A549 (cell line): ENCODE measurements around the gene INVS. TPM values are rescaled to one million over a fixed set of nuclear protein-coding genes. Genes with fewer than 3 reads are reported as not detected.

Experiments
- ATAC-seq, 2 experiments: fragments of 200-7000 bp in 1 of 2; fragments of >200 bp in 1 of 2; cut with Nextera tagmentation in 1 of 2; cut with Tn5 transposase in 1 of 2; 3 replicates each; pipeline versions ENCODE4 v1.8.0 to v1.9.1; 2018 to 2020; ENCODE audit warnings: mild to moderate bottlenecking in 1 of 2, moderate library complexity in 1 of 2
- CTCF ChIA-PET: fragments of 300-600 bp; sonication (Branson Sonifier 250); formaldehyde crosslinking; extraction: SDS; loops from one replicate; lab custom pipeline; 2021; ENCODE audit warnings: antibody characterized with exemption, inconsistent platforms; lab: Yijun Ruan, JAX
- POLR2A ChIA-PET: fragments of 350-600 bp; formaldehyde crosslinking; extraction: SDS; loops from one replicate; lab custom pipeline; 2021; ENCODE audit warnings: antibody characterized with exemption, inconsistent platforms; lab: Yijun Ruan, JAX
- DNase-seq, 2 experiments: peaks; one replicate each; pipeline versions ENCODE4 v3.0.0 to v3.0.0-alpha.2; 2011 to 2016; ENCODE audit warnings: low read depth in 1 of 2, low spot score in 1 of 2
- FAIRE-seq: peaks from 2 replicates; lab custom pipeline; 2011; peaks lifted over from hg19 to GRCh38; lab: Jason Lieb, UNC
- H3K27ac ChIP-seq, 2 experiments: fragments of >200 bp; sonication (Bioruptor Twin); formaldehyde crosslinking; 3 replicates each; pipeline ENCODE4 v1.5.1; 2016 to 2017
- H3K4me1 ChIP-seq: fragments of >200 bp; sonication (Bioruptor Twin); formaldehyde crosslinking; 3 replicates; pipeline ENCODE4 v1.6.1; 2016
- H3K4me2 ChIP-seq: fragments of >200 bp; sonication (Bioruptor Twin); formaldehyde crosslinking; 3 replicates; pipeline ENCODE4 v1.6.1; 2016
- H3K4me3 ChIP-seq: fragments of >200 bp; sonication (Bioruptor Twin); formaldehyde crosslinking; 3 replicates; pipeline ENCODE4 v1.5.1; 2016
- H3K9me3 ChIP-seq: fragments of >200 bp; sonication (Bioruptor Twin); formaldehyde crosslinking; 3 replicates; pipeline ENCODE4 v1.6.1; 2016
- CBX2 ChIP-seq: fragments of 200-600 bp; sonication (generic); IDR thresholded peaks from 2 replicates; pipeline ENCODE4 v1.6.1; 2016; ENCODE audit warnings: low read depth, mild to moderate bottlenecking, borderline replicate concordance
- CBX8 ChIP-seq: fragments of 200-600 bp; sonication (generic); IDR thresholded peaks from 2 replicates; pipeline ENCODE4 v1.6.1; 2016
- CEBPB ChIP-seq, 2 experiments: fragments of >200 bp in 1 of 2; sonication (Bioruptor Twin) in 1 of 2; formaldehyde crosslinking in 1 of 2; IDR thresholded peaks; 2 replicates each; pipeline ENCODE4 v1.6.1; 2012 to 2016
- CHD4 ChIP-seq: fragments of 200-600 bp; sonication (generic); IDR thresholded peaks from 2 replicates; pipeline ENCODE4 v1.6.1; 2016; ENCODE audit warnings: antibody characterized with exemption, mild to moderate bottlenecking, borderline replicate concordance
- EHF ChIP-seq: fragments of 250-450 bp; sonication (Bioruptor Pico); IDR thresholded peaks from 2 replicates; pipeline ENCODE4 v1.5.0; 2020; ENCODE audit warnings: mild to moderate bottlenecking
- FOSB ChIP-seq: fragments of 250-450 bp; sonication (Bioruptor Pico); IDR thresholded peaks from 2 replicates; pipeline ENCODE4 v1.5.0; 2020; ENCODE audit warnings: mild to moderate bottlenecking, moderate library complexity
- JUN ChIP-seq, 2 experiments: fragments of >200 bp; sonication (Bioruptor Twin); formaldehyde crosslinking; IDR thresholded peaks; 2 replicates in 1 of 2; 3 replicates in 1 of 2; pipeline ENCODE4 v1.6.1; 2016 to 2017
- KDM1A ChIP-seq: fragments of 200-600 bp; sonication (generic); IDR thresholded peaks from 2 replicates; pipeline ENCODE4 v1.6.1; 2016; ENCODE audit warnings: low read depth, mild to moderate bottlenecking
- KDM5A ChIP-seq: fragments of 200-600 bp; sonication (generic); IDR thresholded peaks from 2 replicates; pipeline ENCODE4 v1.6.1; 2016; ENCODE audit warnings: antibody characterized with exemption, mild to moderate bottlenecking
- MAFK ChIP-seq: fragments of 450-650 bp; IDR thresholded peaks from 2 replicates; pipeline ENCODE4 v1.6.1; 2014; ENCODE audit not compliant: partially characterized antibody
- POLR2AphosphoS2 ChIP-seq: conservative IDR thresholded peaks from 2 replicates; pipeline ENCODE4 v1.6.1; 2012; ENCODE audit warnings: low read length, improper control_type of control experiment, inconsistent platforms
- RARB ChIP-seq: fragments of 250-450 bp; sonication (Bioruptor Pico); IDR thresholded peaks from 2 replicates; pipeline ENCODE4 v1.8.0; 2021; ENCODE audit warnings: mild to moderate bottlenecking, moderate library complexity
- RFX5 ChIP-seq: fragments of 450-650 bp; IDR thresholded peaks from 2 replicates; pipeline ENCODE4 v1.7.1; 2014; ENCODE audit warnings: antibody characterized with exemption, mild to moderate bottlenecking, moderate library complexity
- SREBF2 ChIP-seq: fragments of 450-650 bp; IDR thresholded peaks from 2 replicates; pipeline ENCODE4 v1.6.1; 2014; ENCODE audit warnings: mild to moderate bottlenecking, moderate library complexity
- ZSCAN20 ChIP-seq: fragments of 250-450 bp; sonication (Bioruptor Pico); IDR thresholded peaks from 2 replicates; pipeline ENCODE4 v1.8.0; 2022; ENCODE audit warnings: mild to moderate bottlenecking, moderate library complexity
- WGBS: methylation state at CpG from one replicate; pipeline ENCODE4 v1.1.6; 2017; ENCODE audit errors: missing lambda C conversion rate; 5-methylcytosine and 5-hydroxymethylcytosine counted together
- polyA plus RNA-seq, 4 experiments: library from polyadenylated mRNA; depleted of rRNA in 3 of 4; stranded (reverse); fragments of >200 nt; fragmentation: RNase III in 1 of 4; extraction: RNeasy Plus Mini Kit Qiagen cat#74134 plus additional on column Dnase treatment in 1 of 4; gene quantifications; 2 replicates in 3 of 4; 3 replicates in 1 of 4; pipeline ENCODE4 v1.2.3, GENCODE V29; 2011 to 2017
- TF ChIP-seq, protein P1 (sequence below): fragments of 250-450 bp; sonication (Bioruptor Pico); IDR thresholded peaks from 2 replicates; pipeline ENCODE4 v1.5.0; 2021; ENCODE audit warnings: mild to moderate bottlenecking, moderate library complexity, borderline replicate concordance
- TF ChIP-seq, protein P2 (sequence below): fragments of 150-350 bp; IDR thresholded peaks from 2 replicates; pipeline ENCODE4 v1.6.1; 2014; ENCODE audit warnings: low read depth, mild to moderate bottlenecking, low read length
- TF ChIP-seq, protein P3 (sequence below): fragments of >200 bp; sonication (Bioruptor Twin); formaldehyde crosslinking; IDR thresholded peaks from 2 replicates; pipeline ENCODE4 v1.6.1; 2016
- TF ChIP-seq, protein P4 (sequence below): fragments of >200 bp; sonication (Bioruptor Twin); formaldehyde crosslinking; IDR thresholded peaks from 3 replicates; pipeline ENCODE4 v1.6.1; 2016

Gene INVS
- polyA plus RNA-seq, 2 of the 4 experiments (the other 2 are of a cell fraction): 11.9 to 30.6 TPM

DNA sequence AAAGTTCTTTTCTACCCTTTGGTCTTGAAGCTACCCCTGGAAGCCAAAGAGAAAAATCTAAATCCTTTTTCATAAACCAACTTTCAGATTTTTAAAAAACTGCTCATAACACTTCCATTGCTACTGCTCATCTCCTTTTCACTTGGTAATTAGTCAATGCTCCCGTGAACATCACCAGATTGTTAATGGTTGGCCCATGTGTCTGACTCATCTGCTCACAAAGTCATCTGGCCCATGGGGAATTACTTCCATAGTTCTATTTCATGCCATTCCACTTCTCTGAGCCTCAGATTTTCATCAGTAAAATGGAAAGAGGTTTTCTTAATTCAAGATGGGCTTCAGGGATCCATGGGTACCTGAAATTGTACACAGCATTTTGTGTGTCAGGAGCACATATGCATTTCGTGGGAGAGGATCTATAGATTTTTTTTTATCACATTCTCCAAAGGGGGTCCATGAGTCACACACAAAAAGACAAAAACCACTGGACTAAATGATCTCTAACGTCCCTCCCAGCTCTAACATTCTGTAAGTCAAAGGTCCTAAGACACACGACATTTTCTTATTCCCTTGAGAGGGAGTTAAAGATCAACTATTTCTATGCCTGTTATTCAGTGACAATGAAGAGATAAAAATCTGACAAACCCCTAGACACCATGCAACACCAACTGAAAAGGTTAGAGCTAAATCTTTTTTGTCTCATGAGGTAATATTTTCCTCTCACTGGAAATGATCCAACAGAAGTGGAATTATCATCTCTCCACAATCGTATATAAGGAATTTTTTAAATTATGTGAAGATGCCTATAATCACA, 178.3 kb downstream of the INVS start (continued):
- TF ChIP-seq, protein P1, sequence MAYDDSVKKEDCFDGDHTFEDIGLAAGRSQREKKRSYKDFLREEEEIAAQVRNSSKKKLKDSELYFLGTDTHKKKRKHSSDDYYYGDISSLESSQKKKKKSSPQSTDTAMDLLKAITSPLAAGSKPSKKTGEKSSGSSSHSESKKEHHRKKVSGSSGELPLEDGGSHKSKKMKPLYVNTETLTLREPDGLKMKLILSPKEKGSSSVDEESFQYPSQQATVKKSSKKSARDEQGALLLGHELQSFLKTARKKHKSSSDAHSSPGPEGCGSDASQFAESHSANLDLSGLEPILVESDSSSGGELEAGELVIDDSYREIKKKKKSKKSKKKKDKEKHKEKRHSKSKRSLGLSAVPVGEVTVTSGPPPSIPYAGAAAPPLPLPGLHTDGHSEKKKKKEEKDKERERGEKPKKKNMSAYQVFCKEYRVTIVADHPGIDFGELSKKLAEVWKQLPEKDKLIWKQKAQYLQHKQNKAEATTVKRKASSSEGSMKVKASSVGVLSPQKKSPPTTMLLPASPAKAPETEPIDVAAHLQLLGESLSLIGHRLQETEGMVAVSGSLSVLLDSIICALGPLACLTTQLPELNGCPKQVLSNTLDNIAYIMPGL (CRISPR knock-in tag): no peak
- TF ChIP-seq, protein P2, sequence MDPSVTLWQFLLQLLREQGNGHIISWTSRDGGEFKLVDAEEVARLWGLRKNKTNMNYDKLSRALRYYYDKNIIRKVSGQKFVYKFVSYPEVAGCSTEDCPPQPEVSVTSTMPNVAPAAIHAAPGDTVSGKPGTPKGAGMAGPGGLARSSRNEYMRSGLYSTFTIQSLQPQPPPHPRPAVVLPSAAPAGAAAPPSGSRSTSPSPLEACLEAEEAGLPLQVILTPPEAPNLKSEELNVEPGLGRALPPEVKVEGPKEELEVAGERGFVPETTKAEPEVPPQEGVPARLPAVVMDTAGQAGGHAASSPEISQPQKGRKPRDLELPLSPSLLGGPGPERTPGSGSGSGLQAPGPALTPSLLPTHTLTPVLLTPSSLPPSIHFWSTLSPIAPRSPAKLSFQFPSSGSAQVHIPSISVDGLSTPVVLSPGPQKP: no peak

DNA sequence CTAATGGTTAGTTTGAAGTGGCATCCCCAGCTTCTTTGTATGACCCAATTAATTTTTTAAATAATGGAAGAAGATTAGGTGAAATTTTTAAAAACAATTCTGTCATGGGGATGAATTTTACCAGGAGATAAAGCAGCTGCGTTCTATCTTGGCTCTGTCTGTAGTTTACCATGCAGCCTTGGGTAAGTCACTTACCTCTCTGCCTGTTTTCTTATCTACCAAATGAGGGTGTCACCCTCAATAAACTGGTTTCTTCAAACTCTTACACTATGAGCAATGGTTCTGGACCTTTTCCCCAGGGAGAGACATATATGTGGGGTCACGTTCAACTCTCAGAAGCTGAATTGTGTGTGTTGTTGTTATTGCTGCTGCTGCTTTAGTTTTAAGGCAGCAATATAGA, 182.0 kb downstream of the INVS start:
- Histone ChIP-seq H3K4me1 (peaks cover 8% of the 10 kb centered on the region; the same call in 2 of the 3 replicates), H3K4me3 (no peak overlapping the region), H3K9me3 (peaks cover 19% of the 10 kb centered on the region), H3K27ac (no peak overlapping the region), H3K4me2 (no peak overlapping the region)
- ChIA-PET CTCF (interaction anchor here (1.1 to 1.3 kb wide), 2 partner anchors 126 to 1096 kb away, joined by 3 read pairs; no protein-coding TSS in a partner anchor), POLR2A (no interaction called here)
- 90% methylated on average over 2 of the region's 2 CpGs for WGBS
- ATAC-seq (no peak), DNase-seq (no peak), FAIRE-seq (no peak)
- no peak for TF ChIP-seq CBX8
- TF ChIP-seq CEBPB (IDR thresholded peaks at IDR 0.05): no peak
- no peak for TF ChIP-seq MAFK
- no peak for TF ChIP-seq CHD4
- no peak for TF ChIP-seq POLR2AphosphoS2
- TF ChIP-seq KDM5A: no peak
- no peak for TF ChIP-seq ZSCAN20 (CRISPR knock-in tag)
- no peak for TF ChIP-seq KDM1A
- TF ChIP-seq JUN (IDR thresholded peaks at IDR 0.05): no peak

DNA sequence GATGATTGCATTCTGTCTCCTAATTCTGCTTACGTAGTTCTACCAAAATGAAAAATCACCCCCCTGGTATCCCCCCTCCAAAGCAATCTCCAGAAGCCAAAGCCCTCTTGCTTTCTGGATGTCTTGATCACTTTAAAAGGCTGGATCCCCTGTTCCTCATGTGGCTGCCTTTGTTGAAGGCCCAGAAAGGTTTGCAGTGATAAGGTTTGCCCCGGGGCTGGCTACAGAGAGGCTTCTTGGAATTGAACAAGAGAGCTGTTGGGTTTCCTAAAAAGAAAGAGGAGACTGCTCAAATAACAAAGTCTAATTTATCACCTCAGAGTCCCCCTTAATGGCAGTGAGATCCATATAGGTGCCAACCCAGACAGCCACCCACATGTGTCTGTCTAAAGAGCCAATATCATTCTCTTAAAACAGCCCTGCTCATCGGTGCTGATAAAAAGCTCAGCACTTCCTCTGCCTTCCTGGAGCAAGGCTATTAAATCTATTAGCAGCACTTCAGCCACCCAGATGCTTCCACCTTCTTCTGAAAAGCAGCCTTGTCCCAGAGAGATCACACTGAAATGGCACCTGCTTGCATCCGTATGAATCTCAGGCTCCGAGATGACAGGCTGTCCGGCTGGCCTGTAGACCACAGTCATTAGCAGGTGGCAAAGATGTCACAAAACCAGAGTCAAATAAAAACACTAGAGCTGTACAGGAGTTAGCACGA, 182.8 kb downstream of the INVS start:
- ATAC-seq: no peak
- WGBS: 96% methylated on average over 7 of the region's 7 CpGs
- CTCF ChIA-PET: interaction anchor here (1.3 to 1.5 kb wide), 2 partner anchors 14 to 43 kb away, joined by 3 to 4 read pairs; no protein-coding TSS in a partner anchor
- no peak for DNase-seq
- no peak for TF ChIP-seq CBX2
- TF ChIP-seq RFX5: no peak
- TF ChIP-seq FOSB (CRISPR knock-in tag): no peak
- TF ChIP-seq RARB (CRISPR knock-in tag): no peak
- no peak for TF ChIP-seq EHF (CRISPR knock-in tag)
- TF ChIP-seq, protein P3, sequence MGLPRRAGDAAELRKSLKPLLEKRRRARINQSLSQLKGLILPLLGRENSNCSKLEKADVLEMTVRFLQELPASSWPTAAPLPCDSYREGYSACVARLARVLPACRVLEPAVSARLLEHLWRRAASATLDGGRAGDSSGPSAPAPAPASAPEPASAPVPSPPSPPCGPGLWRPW: no peak
- TF ChIP-seq, protein P4, sequence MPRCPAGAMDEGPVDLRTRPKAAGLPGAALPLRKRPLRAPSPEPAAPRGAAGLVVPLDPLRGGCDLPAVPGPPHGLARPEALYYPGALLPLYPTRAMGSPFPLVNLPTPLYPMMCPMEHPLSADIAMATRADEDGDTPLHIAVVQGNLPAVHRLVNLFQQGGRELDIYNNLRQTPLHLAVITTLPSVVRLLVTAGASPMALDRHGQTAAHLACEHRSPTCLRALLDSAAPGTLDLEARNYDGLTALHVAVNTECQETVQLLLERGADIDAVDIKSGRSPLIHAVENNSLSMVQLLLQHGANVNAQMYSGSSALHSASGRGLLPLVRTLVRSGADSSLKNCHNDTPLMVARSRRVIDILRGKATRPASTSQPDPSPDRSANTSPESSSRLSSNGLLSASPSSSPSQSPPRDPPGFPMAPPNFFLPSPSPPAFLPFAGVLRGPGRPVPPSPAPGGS: no peak
- TF ChIP-seq SREBF2: no peak
- TF ChIP-seq, all 56 proteins: peak for 0
- Histone ChIP-seq H3K4me2 (no peak overlapping the region), H3K9me3 (peaks cover 22% of the 10 kb centered on the region), H3K4me1 (peaks cover 7% of the 10 kb centered on the region; the same call in 2 of the 3 replicates), H3K4me3 (no peak overlapping the region), H3K27ac (no peak overlapping the region)
- FAIRE-seq: no peak
- POLR2A ChIA-PET: no interaction called here
